Mesenchymal stem cell (in vitro differentiated cells and primary cell): Measurements from ENCODE around the gene TRIM31.

Experiments used
- DNase-seq: peaks from one replicate; pipeline ENCODE4 v3.0.0-alpha.2; 2013
- H2AFZ ChIP-seq: one replicate; pipeline ENCODE4 v1.6.1; 2013; ENCODE audit warnings: low read depth, mild to moderate bottlenecking, control low read depth, inconsistent platforms, low read length, moderate library complexity
- H2AK5ac ChIP-seq: 2 replicates; pipeline ENCODE4 v1.6.1; 2013; ENCODE audit warnings: low read length, moderate library complexity, mild to moderate bottlenecking, inconsistent platforms; ENCODE audit not compliant: severe bottlenecking
- H2BK120ac ChIP-seq: one replicate; pipeline ENCODE4 v1.6.1; 2013; ENCODE audit warnings: low read depth, mild to moderate bottlenecking, inconsistent platforms, low read length, moderate library complexity
- H2BK12ac ChIP-seq, 2 experiments: one replicate each; pipeline ENCODE4 v1.6.1; 2013; ENCODE audit warnings: inconsistent platforms in 2 of 2, low read length in 2 of 2, mild to moderate bottlenecking in 2 of 2, moderate library complexity in 2 of 2, control low read depth in 1 of 2
- H2BK15ac ChIP-seq: one replicate; pipeline ENCODE4 v1.6.1; 2013; ENCODE audit warnings: mild to moderate bottlenecking, low read depth, inconsistent platforms; ENCODE audit not compliant: poor library complexity, severe bottlenecking
- H2BK5ac ChIP-seq: 2 replicates; pipeline ENCODE4 v1.6.1; 2013; ENCODE audit warnings: low read depth, mild to moderate bottlenecking, low read length, control low read depth, inconsistent platforms; ENCODE audit not compliant: poor library complexity, severe bottlenecking
- H3K14ac ChIP-seq, 2 experiments: one replicate each; pipeline ENCODE4 v1.6.1; 2013; ENCODE audit warnings: inconsistent platforms in 2 of 2, low read length in 2 of 2, control low read depth in 1 of 2, mild to moderate bottlenecking in 1 of 2, moderate library complexity in 1 of 2
- H3K18ac ChIP-seq, 2 experiments: one replicate each; pipeline ENCODE4 v1.6.1; 2013; ENCODE audit warnings: inconsistent platforms in 2 of 2, low read length in 2 of 2, control low read depth in 1 of 2, low read depth in 1 of 2, mild to moderate bottlenecking in 1 of 2
- H3K23ac ChIP-seq, 2 experiments: one replicate each; pipeline ENCODE4 v1.6.1; 2013; ENCODE audit warnings: inconsistent platforms in 2 of 2, low read length in 2 of 2, mild to moderate bottlenecking in 2 of 2, moderate library complexity in 2 of 2, control low read depth in 1 of 2
- H3K27ac ChIP-seq: 2 replicates; pipeline ENCODE4 v1.5.1; 2013; ENCODE audit warnings: mild to moderate bottlenecking, moderate library complexity, low read length, control low read depth, inconsistent platforms; ENCODE audit not compliant: poor library complexity, severe bottlenecking
- H3K27me3 ChIP-seq, 2 experiments: 2 replicates each; pipeline versions ENCODE4 v1.6.1 to v1.7.0; 2013; ENCODE audit warnings: low read length in 2 of 2, mild to moderate bottlenecking in 2 of 2, moderate library complexity in 2 of 2, control low read depth in 1 of 2, inconsistent platforms in 1 of 2; ENCODE audit not compliant: control insufficient read depth in 1 of 2, insufficient read depth in 1 of 2
- H3K36me3 ChIP-seq, 2 experiments: 2 replicates each; pipeline versions ENCODE4 v1.6.1 to v1.7.0; 2013; ENCODE audit warnings: low read length in 2 of 2, control low read depth in 1 of 2, inconsistent platforms in 1 of 2, low read depth in 1 of 2, mild to moderate bottlenecking in 1 of 2; ENCODE audit not compliant: insufficient read depth in 2 of 2, control insufficient read depth in 1 of 2
- H3K4ac ChIP-seq, 2 experiments: one replicate each; pipeline ENCODE4 v1.6.1; 2013; ENCODE audit warnings: inconsistent platforms in 2 of 2, low read length in 2 of 2, mild to moderate bottlenecking in 2 of 2, moderate library complexity in 2 of 2, control low read depth in 1 of 2, low read depth in 1 of 2
- H3K4me1 ChIP-seq: 2 replicates; pipeline ENCODE4 v1.6.1; 2013; ENCODE audit warnings: low read depth, low read length, control low read depth; ENCODE audit not compliant: control insufficient read depth, insufficient read depth
- H3K4me2 ChIP-seq: 2 replicates; pipeline ENCODE4 v1.6.1; 2013; ENCODE audit warnings: low read length, mild to moderate bottlenecking, inconsistent platforms; ENCODE audit not compliant: poor library complexity, severe bottlenecking
- H3K4me3 ChIP-seq, 2 experiments: 2 replicates each; pipeline versions ENCODE4 v1.5.1 to v1.7.0; 2013; ENCODE audit warnings: low read length in 2 of 2, mild to moderate bottlenecking in 2 of 2, control low read depth in 1 of 2, low read depth in 1 of 2; ENCODE audit not compliant: insufficient read depth in 1 of 2
- H3K79me1 ChIP-seq: replicated peaks from 2 replicates; pipeline ENCODE4 v1.6.1; 2013; ENCODE audit warnings: mild to moderate bottlenecking, control low read depth, low read length, inconsistent platforms; ENCODE audit not compliant: poor library complexity, severe bottlenecking
- H3K9ac ChIP-seq: 2 replicates; pipeline ENCODE4 v1.7.0; 2013; ENCODE audit warnings: mild to moderate bottlenecking, low read length, moderate library complexity
- H3K9me3 ChIP-seq: 2 replicates; pipeline ENCODE4 v1.7.0; 2013; ENCODE audit warnings: mild to moderate bottlenecking, low read length; ENCODE audit not compliant: control insufficient read depth
- H4K8ac ChIP-seq: one replicate; pipeline ENCODE4 v1.6.1; 2013; ENCODE audit warnings: inconsistent platforms, mild to moderate bottlenecking, low read length, moderate library complexity
- H4K91ac ChIP-seq: one replicate; pipeline ENCODE4 v1.6.1; 2013; ENCODE audit warnings: mild to moderate bottlenecking, low read length, inconsistent platforms
- WGBS: methylation state at CpG from one replicate; pipeline ENCODE4 v1.1.7; 2013; ENCODE audit warnings: mixed read lengths; 5-methylcytosine and 5-hydroxymethylcytosine counted together

The TRIM31 gene

GRCh38 chr6:30160008-30160784, 47.3 kb upstream of the TRIM31 start:
- Histone ChIP-seq H2BK5ac (no peak overlapping the region), H2BK120ac (no peak overlapping the region), H3K18ac (no peak overlapping the region), H3K79me1 (no peaks in the 10 kb centered on the region), H3K4me2 (no peak overlapping the region), H3K4me3 (no peak overlapping the region), H3K36me3 (no peaks in the 10 kb centered on the region), H3K9ac (no peak overlapping the region), H3K4me1 (peaks cover 7% of the 10 kb centered on the region), H3K4ac (no peak overlapping the region), H2BK12ac (no peak overlapping the region), H4K91ac (no peak overlapping the region), H2BK15ac (no peak overlapping the region), H3K27me3 (peaks cover 12 to 29% of the 10 kb centered on the region in 2 experiments), H4K8ac (no peak overlapping the region), H3K23ac (no peak overlapping the region), H3K9me3 (no peaks in the 10 kb centered on the region), H3K27ac (no peak overlapping the region), H3K14ac (no peak overlapping the region), H2AFZ (no peak overlapping the region), H2AK5ac (no peak overlapping the region)
- DNase-seq, result no peak
- WGBS, result 88% methylated on average over 17 of the region's 17 CpGs

GRCh38 chr6:30158475-30159040, 45.7 kb upstream of the TRIM31 start:
- 45% methylated on average over 2 of the region's 3 CpGs for WGBS
- H3K4me2 ChIP-seq, result no peak overlapping the region
- no peak overlapping the region for H3K23ac ChIP-seq
- no peak overlapping the region for H2BK5ac ChIP-seq
- H2AK5ac ChIP-seq, result no peak overlapping the region
- no peak overlapping the region for H2BK15ac ChIP-seq
- H3K4me1 ChIP-seq, result peaks cover 14% of the 10 kb centered on the region
- no peak overlapping the region for H4K8ac ChIP-seq
- H3K4ac ChIP-seq, result no peak overlapping the region
- no peaks in the 10 kb centered on the region for H3K9me3 ChIP-seq
- H2AFZ ChIP-seq, result no peak overlapping the region
- no peak overlapping the region for H3K27ac ChIP-seq
- H2BK12ac ChIP-seq, result no peak overlapping the region
- H3K4me3 ChIP-seq, result no peak overlapping the region
- no peak overlapping the region for H3K9ac ChIP-seq
- no peak overlapping the region for H3K14ac ChIP-seq
- H3K79me1 ChIP-seq, result no peaks in the 10 kb centered on the region
- no peak overlapping the region for H3K18ac ChIP-seq
- no peak overlapping the region for H4K91ac ChIP-seq
- no peaks in the 10 kb centered on the region for H3K36me3 ChIP-seq
- H3K27me3 ChIP-seq, result peaks cover 3 to 21% of the 10 kb centered on the region in 2 experiments
- H2BK120ac ChIP-seq, result no peak overlapping the region
- no peak for DNase-seq

GRCh38 chr6:30157999-30158398, 45.1 kb upstream of the TRIM31 start:
- Histone ChIP-seq H4K8ac (no peak overlapping the region), H3K9me3 (no peaks in the 10 kb centered on the region), H3K4ac (no peak overlapping the region), H3K79me1 (no peaks in the 10 kb centered on the region), H3K36me3 (no peaks in the 10 kb centered on the region), H2AFZ (no peak overlapping the region), H3K4me1 (peaks cover 14% of the 10 kb centered on the region), H2BK12ac (no peak overlapping the region), H3K14ac (no peak overlapping the region), H2BK5ac (no peak overlapping the region), H3K4me2 (no peak overlapping the region), H3K18ac (no peak overlapping the region), H3K27ac (no peak overlapping the region), H3K27me3 (peaks cover 0 to 16% of the 10 kb centered on the region in 2 experiments), H2BK120ac (no peak overlapping the region), H4K91ac (no peak overlapping the region), H3K4me3 (no peak overlapping the region), H2AK5ac (no peak overlapping the region), H3K9ac (no peak overlapping the region), H3K23ac (no peak overlapping the region), H2BK15ac (no peak overlapping the region)
- 85% methylated on average over 2 of the region's 2 CpGs for WGBS
- DNase-seq, result no peak

- H3K14ac ChIP-seq, result no peak overlapping the region
- H3K4ac ChIP-seq, result no peak overlapping the region
- no peak for DNase-seq
- no peak overlapping the region for H2AK5ac ChIP-seq
- H2BK15ac ChIP-seq, result no peak overlapping the region
- no peak overlapping the region for H3K4me2 ChIP-seq
- H3K23ac ChIP-seq, result no peak overlapping the region
- H3K9ac ChIP-seq, result no peak overlapping the region
- H3K27me3 ChIP-seq, result peaks cover 0 to 16% of the 10 kb centered on the region in 2 experiments
- no peak overlapping the region for H2BK5ac ChIP-seq
- no peaks in the 10 kb centered on the region for H3K9me3 ChIP-seq
- no peak overlapping the region for H2BK120ac ChIP-seq
- H4K8ac ChIP-seq, result no peak overlapping the region
- no peak overlapping the region for H4K91ac ChIP-seq
- no peaks in the 10 kb centered on the region for H3K36me3 ChIP-seq
- H3K18ac ChIP-seq, result no peak overlapping the region
- H3K4me1 ChIP-seq, result peaks cover 14% of the 10 kb centered on the region
- no peaks in the 10 kb centered on the region for H3K79me1 ChIP-seq
- no peak overlapping the region for H2BK12ac ChIP-seq
- no peak overlapping the region for H2AFZ ChIP-seq
- no peak overlapping the region for H3K27ac ChIP-seq
- no peak overlapping the region for H3K4me3 ChIP-seq
Observed at GRCh38 chr6:30157581-30157980, 44.7 kb upstream of the TRIM31 start.
